Stimulated activated CD8-positive, alpha-beta memory T cell treated with anti-CD3 and anti-CD28 coated beads, Interleukin-15, amount 100 ng/mL, for 48 hours (primary cell): Measurements from ENCODE around the gene CEPT1.
"Not testable (repeated sequence)": the region's sequence is repeated elsewhere in the genome, so short reads cannot be mapped to it uniquely, and the experiment has no call there.

Experiments used
- DNase-seq, 2 donors: peaks; one replicate each; pipeline ENCODE4 v3.0.0-alpha.2; 2020; ENCODE audit warnings: low read depth in 2 of 2

Gene CEPT1

GRCh38 chr1:111209622-111210021, 69.6 kb downstream of the CEPT1 start:
- no peak for DNase-seq

- no peak for DNase-seq
Measured at GRCh38 chr1:111211921-111212320, 71.9 kb downstream of the CEPT1 start.

GRCh38 chr1:111212634-111213335, 72.8 kb downstream of the CEPT1 start:
- DNase-seq, result no peak

GRCh38 chr1:111213412-111213811, 73.4 kb downstream of the CEPT1 start:
- DNase-seq, result no peak

- no peak for DNase-seq
Measured at GRCh38 chr1:111214074-111214801, 74.2 kb downstream of the CEPT1 start.

GRCh38 chr1:111214884-111215283, 74.9 kb downstream of the CEPT1 start:
- DNase-seq, result peak in 1 of 2 donors; percentile 59

GRCh38 chr1:111215285-111215684, 75.3 kb downstream of the CEPT1 start:
- not testable (repeated sequence) for DNase-seq

GRCh38 chr1:111216751-111217150, 76.7 kb downstream of the CEPT1 start:
- no peak for DNase-seq

GRCh38 chr1:111217183-111217910, 77.3 kb downstream of the CEPT1 start:
- no peak for DNase-seq

GRCh38 chr1:111218701-111219556, 78.9 kb downstream of the CEPT1 start:
- DNase-seq, result no peak

GRCh38 chr1:111219557-111220286, 79.7 kb downstream of the CEPT1 start:
- peak; percentile 38 to 62 for DNase-seq

GRCh38 chr1:111220302-111220890, 80.4 kb downstream of the CEPT1 start:
- DNase-seq, result no peak

GRCh38 chr1:111221276-111221632, 81.2 kb downstream of the CEPT1 start:
- no peak for DNase-seq

GRCh38 chr1:111221633-111222291, 81.7 kb downstream of the CEPT1 start:
- peak; percentile 58 to 63 for DNase-seq

- DNase-seq, result peak; percentile 56 to 63
Measured at GRCh38 chr1:111222308-111223125, 82.5 kb downstream of the CEPT1 start.

- no peak for DNase-seq
Measured at GRCh38 chr1:111223126-111223685, 83.2 kb downstream of the CEPT1 start.

- no peak for DNase-seq
Measured at GRCh38 chr1:111225091-111225490, 85.1 kb downstream of the CEPT1 start.

- no peak for DNase-seq
Measured at GRCh38 chr1:111225717-111226400, 85.8 kb downstream of the CEPT1 start.
